B cell (primary cell): Measurements from ENCODE around the gene FMN1.

Experiments used
- CTCF ChIP-seq: fragments of 200-600 bp; IDR thresholded peaks from one replicate; pipeline ENCODE4 v1.8.0; 2022; ENCODE audit warnings: antibody characterized with exemption, mild to moderate bottlenecking
- EZH2 ChIP-seq: IDR thresholded peaks from 2 replicates; pipeline ENCODE4 v1.6.1; 2012; ENCODE audit warnings: borderline replicate concordance, low read depth, mild to moderate bottlenecking, moderate library complexity, low read length; ENCODE audit not compliant: insufficient read depth, poor library complexity, severe bottlenecking

GRCh38 chr15:33204087-33204486 is 9.6 kb upstream of the FMN1 start:
- TF ChIP-seq CTCF (no peak), EZH2 (no peak)
